Activated effector memory CD4-positive, alpha-beta T cell treated with Interleukin-2 at 50 U/mL for 16 hours (primary cell): Measurements from ENCODE around the gene ALOX12.
"Not testable (repeated sequence)": the region's sequence is repeated elsewhere in the genome, so short reads cannot be mapped to it uniquely, and the experiment has no call there.

Experiments
- DNase-seq: peaks from one replicate; pipeline ENCODE4 v3.0.0-alpha.2; 2020

ALOX12 gene, protein sequence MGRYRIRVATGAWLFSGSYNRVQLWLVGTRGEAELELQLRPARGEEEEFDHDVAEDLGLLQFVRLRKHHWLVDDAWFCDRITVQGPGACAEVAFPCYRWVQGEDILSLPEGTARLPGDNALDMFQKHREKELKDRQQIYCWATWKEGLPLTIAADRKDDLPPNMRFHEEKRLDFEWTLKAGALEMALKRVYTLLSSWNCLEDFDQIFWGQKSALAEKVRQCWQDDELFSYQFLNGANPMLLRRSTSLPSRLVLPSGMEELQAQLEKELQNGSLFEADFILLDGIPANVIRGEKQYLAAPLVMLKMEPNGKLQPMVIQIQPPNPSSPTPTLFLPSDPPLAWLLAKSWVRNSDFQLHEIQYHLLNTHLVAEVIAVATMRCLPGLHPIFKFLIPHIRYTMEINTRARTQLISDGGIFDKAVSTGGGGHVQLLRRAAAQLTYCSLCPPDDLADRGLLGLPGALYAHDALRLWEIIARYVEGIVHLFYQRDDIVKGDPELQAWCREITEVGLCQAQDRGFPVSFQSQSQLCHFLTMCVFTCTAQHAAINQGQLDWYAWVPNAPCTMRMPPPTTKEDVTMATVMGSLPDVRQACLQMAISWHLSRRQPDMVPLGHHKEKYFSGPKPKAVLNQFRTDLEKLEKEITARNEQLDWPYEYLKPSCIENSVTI

DNA sequence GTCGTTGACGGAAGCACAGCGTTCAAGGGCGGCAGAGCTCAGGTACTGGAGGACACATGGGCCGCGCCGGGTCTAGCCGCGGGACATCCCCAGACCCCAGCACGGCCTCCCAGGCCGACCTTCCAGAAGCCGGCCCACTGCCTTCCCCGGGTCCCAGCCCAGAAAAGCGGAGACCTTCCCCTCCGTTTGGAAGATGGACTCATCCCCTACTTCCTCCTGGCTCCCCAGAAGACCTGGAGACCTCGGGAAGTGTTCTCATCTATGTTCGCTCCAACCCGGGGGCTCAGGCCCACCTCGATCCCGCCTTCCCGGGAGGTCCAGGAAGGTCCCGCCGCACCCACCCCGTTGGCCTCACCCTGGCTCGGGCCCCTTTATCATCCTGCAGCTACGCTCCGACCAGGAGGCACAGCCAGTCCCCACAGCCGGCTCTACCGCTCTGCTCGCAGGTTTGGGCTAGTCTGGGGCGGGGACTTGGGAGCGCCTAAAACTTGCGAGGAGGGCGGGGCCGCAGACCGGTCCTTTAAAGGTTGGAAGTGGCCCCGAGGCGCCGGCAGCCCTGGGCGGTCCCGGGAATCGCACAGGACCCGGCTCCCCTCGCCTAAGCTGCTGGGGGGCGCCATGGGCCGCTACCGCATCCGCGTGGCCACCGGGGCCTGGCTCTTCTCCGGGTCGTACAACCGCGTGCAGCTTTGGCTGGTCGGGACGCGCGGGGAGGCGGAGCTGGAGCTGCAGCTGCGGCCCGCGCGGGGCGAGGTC lies at the start of gene ALOX12:
ALOX12 (plus strand) TSS at position 550 of the 756 bp plus-strand sequence; CDS start at position 619, 69 bp downstream.
- no peak for DNase-seq

DNA sequence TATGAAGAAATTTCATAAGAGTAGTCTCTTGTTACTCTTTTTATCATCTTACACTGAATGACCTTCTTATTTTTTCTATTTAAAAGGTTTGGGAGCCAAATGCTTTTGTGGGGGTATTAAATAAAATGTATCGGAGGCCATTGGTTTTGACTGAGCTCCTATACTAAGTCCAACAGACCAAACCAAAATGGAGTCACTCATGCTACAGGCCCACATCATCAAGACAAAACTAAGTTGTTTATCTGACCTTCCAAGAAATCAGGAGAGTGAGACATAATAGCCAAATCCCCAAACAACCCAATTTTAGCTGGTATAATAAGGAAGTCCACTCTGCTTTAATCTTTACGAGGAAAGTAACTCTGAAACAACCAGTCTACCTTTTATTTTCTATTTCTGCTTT lies 48.1 kb upstream of the ALOX12 start:
- DNase-seq, result no peak

DNA sequence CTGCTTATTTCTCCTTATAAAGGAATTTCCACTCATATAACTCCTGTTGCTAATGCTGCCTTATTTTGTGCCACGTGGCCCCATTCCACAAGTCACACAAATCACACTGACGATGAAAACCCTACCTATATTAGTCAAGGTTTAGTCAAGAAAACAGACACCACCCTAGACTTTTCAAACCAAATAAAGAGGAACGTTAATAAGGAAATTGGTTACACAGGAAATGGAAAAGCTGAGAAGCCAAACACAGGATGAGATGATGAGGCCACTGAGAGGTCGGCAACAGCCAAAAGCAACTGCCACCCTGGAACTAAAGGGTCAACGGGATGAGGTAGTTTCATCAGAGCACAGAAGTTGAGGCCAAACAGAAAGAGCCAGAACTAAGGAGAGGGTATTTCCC lies 47.3 kb upstream of the ALOX12 start:
- DNase-seq, result no peak

DNA sequence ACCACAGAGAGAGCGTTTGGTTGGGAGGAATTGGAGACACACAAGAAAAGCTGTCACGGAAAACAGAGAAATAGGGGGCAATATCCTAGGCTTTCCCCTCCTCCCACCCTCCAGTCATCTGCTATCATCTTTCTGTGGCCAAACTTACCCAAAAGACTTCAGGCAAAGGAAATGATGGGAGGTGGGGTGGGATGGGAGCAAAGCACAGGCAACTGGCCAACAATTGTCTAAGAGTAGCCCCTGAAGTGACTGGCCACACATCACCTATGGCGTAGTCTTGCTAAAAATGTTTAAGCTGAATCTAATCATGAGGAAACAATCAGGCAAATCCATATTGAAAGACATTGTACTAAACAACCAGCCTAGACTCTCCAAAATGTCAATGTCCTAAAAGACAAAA lies 46.9 kb upstream of the ALOX12 start:
- DNase-seq, result no peak

DNA sequence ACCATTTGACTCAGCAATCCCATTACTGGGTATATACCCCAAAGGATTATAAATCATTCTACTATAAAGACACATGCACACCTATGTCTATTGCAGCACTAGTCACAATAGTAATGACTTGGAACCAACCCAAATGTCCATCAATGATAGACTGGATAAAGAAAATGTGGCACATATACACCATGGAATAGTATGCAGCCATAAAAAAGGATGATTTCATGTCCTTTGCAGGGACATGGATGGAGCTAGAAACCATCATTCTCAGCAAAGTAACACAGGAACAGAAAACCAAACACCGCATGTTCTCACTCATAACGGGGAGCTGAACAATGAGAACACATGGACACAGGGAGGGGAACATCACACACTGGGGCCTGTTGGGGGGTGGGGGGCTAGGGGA lies 44.9 kb upstream of the ALOX12 start:
- DNase-seq, result not testable (repeated sequence)

DNA sequence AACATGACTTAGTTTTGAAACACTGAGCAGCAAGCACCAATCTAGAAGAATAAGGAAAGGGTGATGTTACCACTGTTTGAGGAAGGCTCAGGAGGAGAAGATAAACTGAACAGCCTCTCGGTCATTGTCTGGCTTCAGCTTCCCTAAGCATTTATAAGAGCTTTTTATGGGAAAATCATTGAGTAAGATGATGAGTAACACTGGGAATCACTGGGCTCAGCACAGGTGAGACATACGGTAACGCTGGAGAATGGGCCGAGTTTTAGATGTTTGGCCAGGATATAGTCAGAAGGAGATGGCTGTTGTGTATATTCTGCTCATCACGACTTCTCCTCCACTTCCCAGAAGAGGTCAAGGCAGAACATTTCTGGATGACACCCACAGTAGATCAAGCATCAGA lies 42.2 kb upstream of the ALOX12 start:
- no peak for DNase-seq

DNA sequence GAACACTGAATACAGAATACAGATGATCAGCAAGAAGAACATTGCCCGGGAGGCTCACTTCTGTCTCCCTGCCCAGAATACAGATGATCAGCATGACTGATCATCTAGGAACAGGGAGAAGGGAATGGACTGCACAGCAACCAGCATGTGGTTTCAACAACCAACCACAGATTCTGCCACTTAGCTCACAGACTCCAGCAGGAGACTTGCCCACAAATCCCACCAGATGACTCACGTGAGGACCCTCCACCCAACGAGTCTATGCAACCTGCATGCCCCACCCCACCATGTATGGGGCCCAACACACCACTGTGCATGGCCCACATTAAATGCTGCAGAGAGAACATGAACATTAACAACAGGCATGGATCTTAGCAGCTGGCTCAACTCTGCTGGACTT lies 36.1 kb upstream of the ALOX12 start:
- DNase-seq, result no peak

- no peak for DNase-seq
Observed at GRCh38 chr17:6969323-6969726, 26.5 kb upstream of the ALOX12 start.

DNA sequence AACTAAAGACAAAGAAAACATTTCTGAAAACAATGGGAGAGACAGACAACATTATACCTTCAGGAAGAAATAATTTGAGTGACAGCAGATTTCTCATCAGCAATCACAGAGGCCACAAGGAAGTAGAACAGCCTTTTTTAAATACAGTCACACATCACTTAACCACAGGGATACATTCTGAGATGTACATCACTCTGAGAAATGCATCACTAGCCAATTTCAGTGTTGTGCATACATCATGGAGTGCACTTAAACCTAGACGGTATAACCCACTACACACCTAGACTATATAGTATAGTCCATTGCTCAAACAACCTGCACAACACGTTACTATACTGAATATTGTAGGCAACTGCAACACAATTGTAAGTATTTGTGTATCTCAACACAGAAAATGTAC lies 24.9 kb upstream of the ALOX12 start:
- DNase-seq, result no peak

DNA sequence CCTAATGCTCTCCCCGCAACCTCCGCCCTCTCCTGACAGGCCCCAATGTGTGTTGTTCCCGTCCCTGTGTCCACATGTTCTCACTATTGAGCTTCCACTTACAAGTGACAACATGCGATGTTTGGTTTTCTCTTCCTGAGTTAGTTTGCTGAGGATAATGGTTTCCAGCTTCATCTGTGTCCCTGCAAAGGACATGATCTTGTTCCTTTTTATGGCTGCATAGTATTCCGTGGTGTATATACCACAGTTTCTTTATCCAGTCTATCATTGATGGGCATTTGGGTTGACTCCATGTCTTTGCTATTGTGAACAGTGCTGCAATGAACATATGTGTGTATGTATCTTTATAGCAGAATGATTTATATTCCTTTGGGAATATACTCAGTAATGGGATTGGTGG lies 16.4 kb upstream of the ALOX12 start:
- DNase-seq, result not testable (repeated sequence)

DNA sequence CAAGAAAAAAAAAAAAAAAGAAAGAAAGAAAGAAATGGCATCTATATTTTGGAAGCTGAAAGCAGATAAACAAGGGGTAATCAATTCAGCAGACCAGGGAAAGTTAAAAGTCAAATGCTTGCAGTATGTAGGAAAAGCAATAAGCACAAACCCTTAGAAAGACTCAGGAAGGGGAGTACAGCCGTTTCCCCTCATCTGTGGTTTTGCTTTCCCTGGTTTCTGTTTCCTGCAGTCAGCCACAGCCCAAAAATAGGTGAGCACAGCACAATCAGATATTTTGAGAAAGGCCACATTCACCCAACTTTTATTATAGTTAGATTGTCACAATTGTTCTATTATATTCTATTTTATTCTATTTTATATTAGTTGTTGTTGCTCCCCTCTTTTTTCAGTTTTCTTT lies 14.4 kb upstream of the ALOX12 start:
- no peak for DNase-seq

GRCh38 chr17:6985266-6985665 lies 10.6 kb upstream of the ALOX12 start:
- DNase-seq, result no peak

DNA sequence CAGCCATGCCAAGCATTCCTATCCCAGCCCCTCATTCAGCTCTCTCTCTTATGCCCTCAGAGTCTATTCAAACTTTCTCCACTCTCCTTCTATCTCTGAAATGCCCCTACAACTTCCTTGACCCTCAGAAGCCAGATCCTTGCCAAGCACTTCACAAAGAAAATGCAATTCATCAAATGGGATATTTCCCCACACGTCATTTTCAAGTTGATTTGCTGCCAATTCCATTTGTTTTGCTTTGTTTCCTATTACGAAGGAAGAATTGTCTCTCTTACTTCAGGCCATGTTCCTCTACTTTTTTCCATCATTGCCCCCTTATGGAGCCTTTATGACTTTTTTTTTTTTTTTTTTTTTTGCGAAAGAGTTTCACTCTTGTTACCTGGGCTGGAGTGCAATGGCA lies 9.2 kb upstream of the ALOX12 start:
- DNase-seq, result no peak

DNA sequence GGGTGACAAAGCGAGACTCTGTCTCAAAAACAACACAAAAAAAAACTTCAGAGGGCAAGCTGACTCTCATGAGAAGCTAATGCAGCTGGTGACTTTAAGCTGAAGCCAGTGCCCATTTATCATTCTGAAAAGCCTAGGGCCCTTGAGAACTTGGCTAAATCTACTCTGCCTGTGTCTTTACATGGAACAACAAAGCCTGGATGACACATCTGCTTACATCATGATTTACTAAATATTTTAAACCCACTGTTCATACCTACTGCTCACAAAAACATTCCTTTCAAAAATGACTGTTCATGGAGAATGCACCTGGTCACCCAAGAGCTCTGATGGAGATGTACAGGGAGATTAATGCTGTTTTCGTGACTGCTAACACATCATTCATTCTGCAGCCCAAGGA lies 6.1 kb upstream of the ALOX12 start:
- DNase-seq, result no peak

GRCh38 chr17:6993613-6994056 lies 2.2 kb upstream of the ALOX12 start:
- not testable (repeated sequence) for DNase-seq

DNA sequence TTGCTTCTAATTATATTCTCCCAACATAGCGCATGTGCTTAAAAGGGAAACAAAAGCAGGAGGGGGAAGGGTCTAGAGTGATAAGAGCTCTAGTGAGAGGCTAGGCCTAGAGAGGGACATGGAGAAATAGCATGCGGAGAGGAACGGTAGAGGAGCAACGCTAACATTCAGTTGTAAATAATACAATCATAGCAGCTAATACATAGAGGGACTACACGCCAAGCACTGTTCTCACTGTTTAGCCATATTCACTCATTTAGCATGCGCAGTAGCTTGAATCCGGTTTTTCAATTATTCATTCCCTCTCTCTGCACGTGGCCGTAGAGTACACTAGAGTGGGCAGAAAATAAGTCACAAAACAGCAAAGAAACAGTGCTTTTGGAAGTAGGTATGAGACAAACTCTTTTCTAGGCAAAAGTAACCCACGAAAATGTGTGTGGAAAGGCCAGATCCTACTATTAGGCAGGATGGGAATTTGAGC lies 1.7 kb upstream of the ALOX12 start:
- DNase-seq, result no peak

- DNase-seq, result no peak
Observed at GRCh38 chr17:6994666-6995256, 1.1 kb upstream of the ALOX12 start.

DNA sequence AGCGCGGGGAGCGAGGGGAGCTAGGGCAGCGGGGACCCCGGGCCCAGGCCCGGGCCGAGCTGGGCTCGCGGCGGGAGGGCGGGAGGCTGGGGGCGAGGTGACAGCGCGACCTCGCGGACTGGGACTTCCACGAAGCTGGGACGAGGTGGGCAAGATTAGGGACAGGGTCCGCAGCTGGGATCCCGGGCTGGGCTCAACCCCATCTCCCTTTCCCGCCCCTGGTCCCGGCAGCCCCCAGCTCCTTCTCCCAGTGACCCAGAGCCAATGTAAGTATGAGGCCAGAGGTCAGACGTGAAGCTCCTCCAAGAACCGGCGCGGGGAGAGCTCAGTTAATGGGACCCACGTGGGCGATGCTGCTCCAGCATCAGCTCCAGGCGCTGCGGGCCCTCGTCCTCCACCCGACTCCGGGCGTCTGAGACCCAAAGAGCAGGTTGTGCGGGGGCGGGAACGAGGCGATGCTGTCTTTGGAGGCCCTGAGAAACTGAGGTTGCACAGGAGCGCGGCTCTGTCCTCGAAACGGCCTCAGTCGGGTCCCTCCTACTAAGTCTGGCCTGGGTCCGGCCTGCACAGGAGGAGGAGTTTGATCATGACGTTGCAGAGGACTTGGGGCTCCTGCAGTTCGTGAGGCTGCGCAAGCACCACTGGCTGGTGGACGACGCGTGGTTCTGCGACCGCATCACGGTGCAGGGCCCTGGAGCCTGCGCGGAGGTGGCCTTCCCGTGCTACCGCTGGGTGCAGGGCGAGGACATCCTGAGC lies 585 bp downstream of the ALOX12 start:
- no peak for DNase-seq

- DNase-seq, result no peak
Observed at GRCh38 chr17:6997171-6997570, 1.3 kb downstream of the ALOX12 start.

DNA sequence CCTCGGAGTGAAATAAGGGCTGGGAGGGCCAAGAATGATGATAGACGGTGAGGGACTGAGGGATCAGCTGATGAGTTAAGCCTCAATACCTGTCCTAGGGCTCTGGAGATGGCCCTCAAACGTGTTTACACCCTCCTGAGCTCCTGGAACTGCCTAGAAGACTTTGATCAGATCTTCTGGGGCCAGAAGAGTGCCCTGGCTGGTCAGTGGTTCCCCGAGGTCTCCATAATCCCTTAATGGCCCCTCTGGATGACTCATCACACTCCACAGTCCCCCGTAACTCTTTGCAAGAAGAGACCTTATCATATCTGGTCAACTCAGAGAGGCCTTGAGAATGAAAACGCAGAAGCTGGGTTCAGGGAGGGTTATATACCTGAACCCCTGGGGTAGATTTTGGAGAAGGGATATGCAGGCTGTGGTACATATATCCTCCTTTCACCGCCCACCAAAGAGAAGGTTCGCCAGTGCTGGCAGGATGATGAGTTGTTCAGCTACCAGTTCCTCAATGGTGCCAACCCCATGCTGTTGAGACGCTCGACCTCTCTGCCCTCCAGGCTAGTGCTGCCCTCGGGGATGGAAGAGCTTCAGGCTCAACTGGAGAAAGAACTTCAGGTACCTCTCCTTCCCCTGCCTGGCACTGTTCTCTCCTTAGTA lies 3.1 kb downstream of the ALOX12 start:
- DNase-seq, result no peak

DNA sequence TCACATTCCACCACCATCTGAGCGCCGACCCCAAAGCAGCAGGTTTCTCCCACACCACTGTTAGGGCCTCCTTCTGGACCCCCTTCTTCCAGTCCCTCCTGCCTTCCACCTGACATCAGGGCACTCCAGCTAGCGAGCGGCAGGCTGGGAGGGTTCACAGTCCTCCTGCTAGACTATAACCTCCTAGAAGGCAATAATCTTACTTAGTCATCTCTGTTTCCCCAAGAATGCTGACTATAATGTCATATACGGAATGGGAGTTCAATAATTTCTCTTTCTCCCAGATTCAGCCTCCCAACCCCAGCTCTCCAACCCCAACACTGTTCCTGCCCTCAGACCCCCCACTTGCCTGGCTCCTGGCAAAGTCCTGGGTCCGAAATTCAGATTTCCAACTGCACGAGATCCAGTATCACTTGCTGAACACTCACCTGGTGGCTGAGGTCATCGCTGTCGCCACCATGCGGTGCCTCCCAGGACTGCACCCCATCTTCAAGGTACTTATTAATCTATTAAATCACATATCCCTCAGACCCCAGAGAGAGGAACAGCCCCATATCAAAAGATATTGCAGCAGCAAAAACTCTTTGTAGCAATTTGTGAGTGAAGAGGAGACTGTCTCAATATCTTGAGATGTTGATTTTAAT lies 5.6 kb downstream of the ALOX12 start:
- peak; percentile 33 for DNase-seq
